MM.1S (cell line): ENCODE data around the gene SAMHD1.

ENCODE experiments used
- DNase-seq: peaks from one replicate; pipeline ENCODE4 v3.0.0-alpha.2; 2015
- H2AFZ ChIP-seq: fragments of 300-600 bp; sonication (generic); 2 replicates; pipeline ENCODE4 v1.6.0; 2016; ENCODE audit warnings: antibody characterized with exemption, low read length
- H3F3A ChIP-seq: fragments of 300-600 bp; sonication (generic); 2 replicates; pipeline ENCODE4 v1.6.1; 2016; ENCODE audit warnings: mild to moderate bottlenecking, antibody characterized with exemption, low read length, moderate library complexity, mixed read lengths; ENCODE audit not compliant: insufficient read depth
- H3K27ac ChIP-seq: fragments of 300-600 bp; sonication (generic); 2 replicates; pipeline ENCODE4 v1.5.1; 2016; ENCODE audit warnings: mild to moderate bottlenecking, low read length
- H3K27me3 ChIP-seq: fragments of 300-600 bp; sonication (generic); replicated peaks from 2 replicates; pipeline ENCODE4 v1.6.0; 2016; ENCODE audit warnings: low read length; ENCODE audit not compliant: insufficient read depth
- H3K36me3 ChIP-seq: fragments of 300-600 bp; sonication (generic); replicated peaks from 2 replicates; pipeline ENCODE4 v1.6.1; 2016; ENCODE audit warnings: mild to moderate bottlenecking, low read length, mixed read lengths; ENCODE audit not compliant: insufficient read depth
- H3K4me1 ChIP-seq: fragments of 300-600 bp; sonication (generic); 2 replicates; pipeline ENCODE4 v1.6.1; 2016; ENCODE audit warnings: low read length, mixed read lengths
- H3K4me2 ChIP-seq: fragments of 300-600 bp; sonication (generic); 2 replicates; pipeline ENCODE4 v1.6.0; 2016; ENCODE audit warnings: low read depth, low read length
- H3K4me3 ChIP-seq: fragments of 300-600 bp; sonication (generic); 2 replicates; pipeline ENCODE4 v1.5.1; 2016; ENCODE audit warnings: low read length, mixed read lengths
- H3K79me2 ChIP-seq: fragments of 300-600 bp; sonication (generic); 2 replicates; pipeline ENCODE4 v1.6.1; 2016; ENCODE audit warnings: mixed run types, low read length, mixed read lengths
- H3K9ac ChIP-seq: fragments of 300-600 bp; sonication (generic); 2 replicates; pipeline ENCODE4 v1.6.1; 2016; ENCODE audit warnings: low read length, mixed read lengths
- H3K9me2 ChIP-seq: fragments of 300-600 bp; sonication (generic); replicated peaks from 2 replicates; pipeline ENCODE4 v1.6.1; 2016; ENCODE audit warnings: mild to moderate bottlenecking, low read length, mixed read lengths; ENCODE audit not compliant: insufficient read depth
- H3K9me3 ChIP-seq: fragments of 300-600 bp; sonication (generic); replicated peaks from 2 replicates; pipeline ENCODE4 v1.6.1; 2016; ENCODE audit warnings: mild to moderate bottlenecking, low read length, mixed read lengths; ENCODE audit not compliant: insufficient read depth
- H4K20me1 ChIP-seq: fragments of 300-600 bp; sonication (generic); 2 replicates; pipeline ENCODE4 v1.6.1; 2016; ENCODE audit warnings: mild to moderate bottlenecking, low read length, moderate library complexity, mixed read lengths; ENCODE audit not compliant: insufficient read depth
- CTCF ChIP-seq: fragments of 300-600 bp; sonication (generic); IDR thresholded peaks from 2 replicates; pipeline ENCODE4 v1.5.1; 2016; ENCODE audit warnings: antibody characterized with exemption, low read length, mixed read lengths
- EZH2 ChIP-seq: fragments of 300-600 bp; sonication (generic); optimal IDR thresholded peaks from 2 replicates; pipeline ENCODE3; 2017; ENCODE audit warnings: low read depth, mild to moderate bottlenecking, antibody characterized with exemption, low read length, mixed read lengths
- EZH2phosphoT487 ChIP-seq: fragments of 300-600 bp; sonication (generic); IDR thresholded peaks from 2 replicates; pipeline ENCODE4 v1.6.1; 2018; ENCODE audit warnings: antibody characterized with exemption, low read length

Gene SAMHD1

GRCh38 chr20:36917943-36918342 lies 33.6 kb downstream of the SAMHD1 start:
- Histone ChIP-seq H3K4me1 (no peaks in the 10 kb centered on the region), H3K36me3 (peaks cover 5% of the 10 kb centered on the region), H3K4me3 (no peak overlapping the region), H3F3A (peaks cover 5% of the 10 kb centered on the region; the same call in 1 of the 2 replicates), H3K27ac (no peak overlapping the region), H3K27me3 (no peaks in the 10 kb centered on the region), H2AFZ (no peak overlapping the region), H3K9ac (no peak overlapping the region), H3K79me2 (no peaks in the 10 kb centered on the region), H3K9me2 (no peaks in the 10 kb centered on the region), H3K4me2 (no peak overlapping the region), H3K9me3 (no peaks in the 10 kb centered on the region), H4K20me1 (no peaks in the 10 kb centered on the region)
- no peak for DNase-seq
- TF ChIP-seq EZH2 (no peak), CTCF (no peak), EZH2phosphoT487 (no peak)

- no peaks in the 10 kb centered on the region for H3K9me3 ChIP-seq
- H3K4me2 ChIP-seq = no peak overlapping the region
- TF ChIP-seq CTCF (no peak), EZH2phosphoT487 (no peak), EZH2 (no peak)
- no peak overlapping the region for H3K9ac ChIP-seq
- H3F3A ChIP-seq = peaks cover 6% of the 10 kb centered on the region; the same call in 1 of the 2 replicates
- H4K20me1 ChIP-seq = no peaks in the 10 kb centered on the region
- no peak overlapping the region for H2AFZ ChIP-seq
- H3K27ac ChIP-seq = no peak overlapping the region
- H3K36me3 ChIP-seq = peaks cover 5% of the 10 kb centered on the region
- H3K9me2 ChIP-seq = no peaks in the 10 kb centered on the region
- no peak overlapping the region for H3K4me3 ChIP-seq
- no peaks in the 10 kb centered on the region for H3K4me1 ChIP-seq
- H3K27me3 ChIP-seq = no peaks in the 10 kb centered on the region
- no peak for DNase-seq
- no peaks in the 10 kb centered on the region for H3K79me2 ChIP-seq
Observed at GRCh38 chr20:36917240-36917639, 34.3 kb downstream of the SAMHD1 start.

GRCh38 chr20:36916199-36916598 lies 35.3 kb downstream of the SAMHD1 start:
- H3K79me2 ChIP-seq = no peaks in the 10 kb centered on the region
- DNase-seq = no peak
- H3K4me2 ChIP-seq = no peak overlapping the region
- H3F3A ChIP-seq = peaks cover 15% of the 10 kb centered on the region; the same call in 1 of the 2 replicates
- no peaks in the 10 kb centered on the region for H3K9me3 ChIP-seq
- H3K36me3 ChIP-seq = peaks cover 10% of the 10 kb centered on the region
- H3K4me1 ChIP-seq = no peaks in the 10 kb centered on the region
- no peak overlapping the region for H3K4me3 ChIP-seq
- no peak overlapping the region for H3K9ac ChIP-seq
- no peak for TF ChIP-seq EZH2
- TF ChIP-seq EZH2phosphoT487 = no peak
- no peak for TF ChIP-seq CTCF
- no peaks in the 10 kb centered on the region for H4K20me1 ChIP-seq
- no peak overlapping the region for H3K27ac ChIP-seq
- no peaks in the 10 kb centered on the region for H3K9me2 ChIP-seq
- no peak overlapping the region for H2AFZ ChIP-seq
- H3K27me3 ChIP-seq = no peaks in the 10 kb centered on the region
